ENCODE data around the gene IER3IP1.

The IER3IP1 gene

DNA sequence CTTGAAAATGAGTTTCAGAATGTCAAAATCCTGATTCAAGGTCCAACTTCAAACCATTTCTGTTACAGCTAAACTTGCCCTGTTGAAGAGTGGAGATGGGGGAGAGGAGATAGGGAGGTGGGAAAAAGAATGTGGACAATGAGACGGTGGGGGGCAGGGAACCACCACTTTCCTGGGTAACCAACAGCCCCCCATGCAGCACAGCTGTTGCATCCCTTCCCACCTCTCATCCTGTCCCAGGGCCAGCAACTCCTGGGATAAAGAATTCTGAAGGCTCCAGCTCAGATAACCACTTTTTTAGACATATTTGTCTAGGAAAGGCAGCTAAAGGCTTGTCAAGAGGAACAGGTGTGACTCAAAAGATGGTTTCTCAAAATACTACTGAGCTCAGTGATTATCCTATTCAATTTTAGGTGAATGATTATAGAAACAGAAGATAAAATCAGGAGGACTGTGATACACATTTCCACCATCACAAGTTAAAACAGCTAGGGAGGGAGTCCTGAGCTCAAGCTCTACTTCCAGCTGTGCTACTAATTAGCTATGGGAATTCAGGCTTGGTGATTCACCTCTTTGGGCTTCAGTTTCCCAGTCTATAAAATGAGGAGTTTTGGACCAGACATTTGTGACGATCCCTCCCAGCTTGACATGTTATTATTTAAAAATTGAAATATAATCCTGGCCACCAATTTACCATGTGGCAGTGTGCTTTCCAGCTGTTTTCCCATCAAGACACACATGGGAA lies 62.2 kb downstream of the IER3IP1 start:
- Histone ChIP-seq H3K36me3 (ENCODE audit: control insufficient read depth, insufficient read depth, low read length) (no peaks in the 10 kb centered on the region), H3K9me3 (ENCODE audit: control insufficient read depth, low read length) (no peaks in the 10 kb centered on the region), H3K4me3 (ENCODE audit: low read length) (no peak overlapping the region), H3K27me3 (ENCODE audit: control insufficient read depth, insufficient read depth, low read length) (no peaks in the 10 kb centered on the region), H3K9ac (ENCODE audit: low read length) (no peak overlapping the region), H3K4me1 (ENCODE audit: control insufficient read depth, insufficient read depth, low read length) (no peaks in the 10 kb centered on the region)

GRCh38 chr18:47110492-47111274 lies 65.5 kb downstream of the IER3IP1 start:
- H3K9ac ChIP-seq (ENCODE audit: low read length) = no peak overlapping the region
- H3K4me3 ChIP-seq (ENCODE audit: low read length) = no peak overlapping the region
- no peaks in the 10 kb centered on the region for H3K9me3 ChIP-seq (ENCODE audit: control insufficient read depth, low read length)
- H3K4me1 ChIP-seq (ENCODE audit: control insufficient read depth, insufficient read depth, low read length) = no peaks in the 10 kb centered on the region
- no peaks in the 10 kb centered on the region for H3K27me3 ChIP-seq (ENCODE audit: control insufficient read depth, insufficient read depth, low read length)
- H3K36me3 ChIP-seq (ENCODE audit: control insufficient read depth, insufficient read depth, low read length) = no peaks in the 10 kb centered on the region

GRCh38 chr18:47109720-47110119 lies 66.4 kb downstream of the IER3IP1 start:
- Histone ChIP-seq H3K36me3 (ENCODE audit: control insufficient read depth, insufficient read depth, low read length) (no peaks in the 10 kb centered on the region), H3K4me3 (ENCODE audit: low read length) (no peak overlapping the region), H3K4me1 (ENCODE audit: control insufficient read depth, insufficient read depth, low read length) (no peaks in the 10 kb centered on the region)

GRCh38 chr18:47108998-47109405 lies 67.2 kb downstream of the IER3IP1 start:
- Histone ChIP-seq H3K4me3 (ENCODE audit: low read length) (no peak overlapping the region), H3K9ac (ENCODE audit: low read length) (no peak overlapping the region), H3K4me1 (ENCODE audit: control insufficient read depth, insufficient read depth, low read length) (no peaks in the 10 kb centered on the region), H3K27me3 (ENCODE audit: control insufficient read depth, insufficient read depth, low read length) (no peaks in the 10 kb centered on the region), H3K9me3 (ENCODE audit: control insufficient read depth, low read length) (no peaks in the 10 kb centered on the region), H3K36me3 (ENCODE audit: control insufficient read depth, insufficient read depth, low read length) (no peaks in the 10 kb centered on the region)

More at GRCh38 chr18:47109720-47110119, 66.4 kb downstream of the IER3IP1 start:
- H3K9me3 ChIP-seq (ENCODE audit: control insufficient read depth, low read length) = no peaks in the 10 kb centered on the region
- no peak overlapping the region for H3K9ac ChIP-seq (ENCODE audit: low read length)
- no peaks in the 10 kb centered on the region for H3K27me3 ChIP-seq (ENCODE audit: control insufficient read depth, insufficient read depth, low read length)

- no peaks in the 10 kb centered on the region for H3K27me3 ChIP-seq (ENCODE audit: control insufficient read depth, insufficient read depth, low read length)
- no peak overlapping the region for H3K4me3 ChIP-seq (ENCODE audit: low read length)
- H3K9ac ChIP-seq (ENCODE audit: low read length) = no peak overlapping the region
- no peaks in the 10 kb centered on the region for H3K4me1 ChIP-seq (ENCODE audit: control insufficient read depth, insufficient read depth, low read length)
- no peaks in the 10 kb centered on the region for H3K36me3 ChIP-seq (ENCODE audit: control insufficient read depth, insufficient read depth, low read length)
- H3K9me3 ChIP-seq (ENCODE audit: control insufficient read depth, low read length) = no peaks in the 10 kb centered on the region
These were observed 67.8 kb downstream of the IER3IP1 start for GRCh38 chr18:47108373-47108772.
